ENCODE measurements around the gene ORC3.

Gene ORC3

GRCh38 chr6:87589693-87590416 is at the start of gene ORC3, which contains the start of gene RARS2:
ORC3 (plus strand) TSS chr6:87590135; CDS start chr6:87590169, 34 bp downstream.
RARS2 (minus strand) TSS chr6:87589987; CDS start chr6:87589957, 30 bp downstream.
- DNase-seq, result peak; percentile 92

GRCh38 chr6:87540539-87540938 is 49.4 kb upstream of the ORC3 start:
- no peak for DNase-seq

GRCh38 chr6:87541041-87541440 is 48.9 kb upstream of the ORC3 start:
- no peak for DNase-seq

- DNase-seq, result no peak
These were observed 48.2 kb upstream of the ORC3 start for GRCh38 chr6:87541744-87542143.

GRCh38 chr6:87543696-87544473 is 46.0 kb upstream of the ORC3 start:
- no peak for DNase-seq

GRCh38 chr6:87544474-87544735 is 45.5 kb upstream of the ORC3 start:
- DNase-seq, result no peak

GRCh38 chr6:87551799-87552198 is 38.1 kb upstream of the ORC3 start:
- no peak for DNase-seq

GRCh38 chr6:87553159-87553765 is 36.7 kb upstream of the ORC3 start:
- DNase-seq, result no peak

- no peak for DNase-seq
These were observed 34.4 kb upstream of the ORC3 start for GRCh38 chr6:87555506-87555905.

- DNase-seq, result no peak
These were observed 31.5 kb upstream of the ORC3 start for GRCh38 chr6:87558446-87558845.

GRCh38 chr6:87561017-87561416 is 28.9 kb upstream of the ORC3 start:
- DNase-seq, result no peak

GRCh38 chr6:87572021-87572420 is 17.9 kb upstream of the ORC3 start:
- no peak for DNase-seq

GRCh38 chr6:87572883-87573282 is 17.1 kb upstream of the ORC3 start:
- DNase-seq, result no peak

GRCh38 chr6:87573307-87574024 is 16.5 kb upstream of the ORC3 start:
- no peak for DNase-seq

GRCh38 chr6:87574237-87574804 is 15.6 kb upstream of the ORC3 start:
- no peak for DNase-seq

- DNase-seq, result no peak
These were observed 14.5 kb upstream of the ORC3 start for GRCh38 chr6:87575423-87575822.

GRCh38 chr6:87583822-87584221 is 6.1 kb upstream of the ORC3 start:
- no peak for DNase-seq

GRCh38 chr6:87586371-87587077 is 3.4 kb upstream of the ORC3 start:
- no peak for DNase-seq

GRCh38 chr6:87588756-87589407 is 1.1 kb upstream of the ORC3 start:
- DNase-seq, result no peak

GRCh38 chr6:87590417-87590880 is 514 bp downstream of the ORC3 start:
- no peak for DNase-seq

- no peak for DNase-seq
These were observed 1.1 kb downstream of the ORC3 start for GRCh38 chr6:87590990-87591389.

- DNase-seq, result no peak
These were observed 10.6 kb downstream of the ORC3 start for GRCh38 chr6:87600576-87600975.

All from activated effector memory CD4-positive, alpha-beta T cell treated with Interleukin-2 at 50 U/mL for 16 hours (primary cell).